Hippocampal formation (tissue), 2 donors: Measurements from ENCODE around the gene STARD5.

Experiments
- DNase-seq, 2 donors: peaks; one replicate each; lab custom pipeline; 2025; lab: John Stamatoyannopoulos, UW

The STARD5 gene

DNA sequence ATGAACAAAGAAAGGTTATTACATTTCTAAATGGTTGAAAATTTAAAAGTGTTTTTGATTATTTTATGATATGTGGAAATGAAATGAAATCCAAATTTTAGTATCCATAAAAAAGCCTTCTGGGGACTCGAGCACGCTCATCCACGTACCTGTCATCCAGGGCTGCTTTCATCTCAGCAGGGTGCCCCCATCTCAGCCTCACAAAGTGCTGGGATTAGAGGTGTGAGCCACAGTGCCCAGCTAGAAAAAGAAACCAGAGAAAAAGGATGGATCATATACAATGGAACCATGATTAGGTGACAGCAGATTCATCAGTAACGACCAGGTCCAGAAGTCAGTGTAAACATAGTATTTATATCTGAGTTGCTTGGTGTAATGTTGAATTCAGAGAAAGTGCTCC, 49.7 kb downstream of the STARD5 start:
- DNase-seq, result no peak

DNA sequence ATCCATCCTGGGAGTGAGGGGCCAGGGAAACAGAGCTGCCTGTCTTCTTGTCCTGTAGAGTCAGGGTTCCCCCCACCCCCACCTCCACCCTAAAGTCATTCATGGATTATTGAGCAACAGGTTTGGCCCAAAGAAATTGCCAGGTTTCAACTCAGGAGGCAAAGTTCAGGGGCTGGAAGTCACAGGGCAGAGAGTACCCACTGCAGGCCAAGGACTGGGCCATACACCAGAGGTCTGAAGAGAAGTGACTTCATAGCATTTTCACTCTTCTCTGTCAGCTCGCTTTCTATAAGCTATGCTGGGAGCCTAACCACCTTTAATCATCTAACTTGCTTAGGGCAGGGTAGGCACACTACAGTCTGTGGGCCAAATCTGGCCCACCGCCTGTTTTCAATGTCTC, 50.1 kb downstream of the STARD5 start:
- no peak for DNase-seq

DNA sequence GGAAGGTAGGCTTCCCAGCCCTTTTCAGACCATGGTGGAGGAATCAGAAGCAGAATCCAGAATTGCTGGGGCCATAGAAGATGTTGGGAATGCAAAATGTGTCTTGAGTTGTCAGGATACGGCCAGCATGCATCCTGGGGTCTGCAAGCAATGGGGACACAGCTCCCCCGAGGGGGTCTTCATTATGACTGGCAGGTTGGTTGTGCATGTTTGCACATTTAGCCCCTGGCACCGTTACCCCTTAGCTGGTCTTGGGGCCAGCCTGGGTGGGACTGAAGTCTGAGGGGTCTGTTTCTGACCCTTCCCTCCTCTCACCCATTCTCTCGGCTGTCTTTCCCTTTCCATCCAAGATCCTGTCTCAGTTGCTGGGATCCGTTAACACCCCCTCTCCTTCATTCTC, 50.7 kb downstream of the STARD5 start:
- DNase-seq, result no peak

DNA sequence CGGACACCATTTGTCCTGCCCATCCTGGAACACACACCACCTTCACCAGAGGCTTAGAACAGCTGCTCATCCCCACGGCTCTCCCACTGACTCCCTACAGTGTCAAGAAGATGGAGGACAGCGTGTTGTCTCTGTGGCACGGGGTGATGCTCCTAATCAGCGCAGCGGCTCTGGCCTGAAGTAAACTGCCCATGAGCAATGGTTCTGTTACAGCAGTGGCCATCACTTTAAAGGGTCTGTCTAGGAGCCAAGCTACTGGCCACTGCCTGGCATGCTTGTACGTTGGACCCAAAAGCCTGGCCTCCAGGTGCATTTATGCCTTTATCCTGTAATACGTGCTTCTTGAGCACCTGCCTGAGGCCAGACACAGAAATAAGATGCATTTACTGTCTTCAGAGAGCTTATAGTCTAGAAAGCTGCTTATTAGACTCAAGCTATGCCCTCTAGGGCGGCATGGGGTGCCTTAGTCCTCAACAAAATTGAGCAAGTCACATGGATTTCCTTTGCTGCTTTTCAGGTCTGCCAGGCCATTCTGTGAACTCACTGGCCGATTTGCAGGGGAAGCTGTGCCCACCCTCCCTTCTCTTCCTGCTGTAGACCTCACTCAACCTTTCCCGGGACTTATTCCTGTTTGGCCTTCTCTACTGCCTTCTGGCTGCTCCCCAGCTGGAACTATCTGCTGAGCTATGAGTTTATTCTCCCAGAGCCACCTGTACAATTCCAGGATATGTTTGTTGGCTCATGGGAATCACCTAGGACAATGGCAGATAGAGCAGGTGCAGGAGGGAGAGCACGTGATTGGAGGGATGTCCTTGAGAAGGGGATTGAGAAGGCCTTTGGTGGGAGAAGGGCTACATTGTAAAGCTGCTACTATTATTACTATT, 51.9 kb downstream of the STARD5 start:
- no peak for DNase-seq

DNA sequence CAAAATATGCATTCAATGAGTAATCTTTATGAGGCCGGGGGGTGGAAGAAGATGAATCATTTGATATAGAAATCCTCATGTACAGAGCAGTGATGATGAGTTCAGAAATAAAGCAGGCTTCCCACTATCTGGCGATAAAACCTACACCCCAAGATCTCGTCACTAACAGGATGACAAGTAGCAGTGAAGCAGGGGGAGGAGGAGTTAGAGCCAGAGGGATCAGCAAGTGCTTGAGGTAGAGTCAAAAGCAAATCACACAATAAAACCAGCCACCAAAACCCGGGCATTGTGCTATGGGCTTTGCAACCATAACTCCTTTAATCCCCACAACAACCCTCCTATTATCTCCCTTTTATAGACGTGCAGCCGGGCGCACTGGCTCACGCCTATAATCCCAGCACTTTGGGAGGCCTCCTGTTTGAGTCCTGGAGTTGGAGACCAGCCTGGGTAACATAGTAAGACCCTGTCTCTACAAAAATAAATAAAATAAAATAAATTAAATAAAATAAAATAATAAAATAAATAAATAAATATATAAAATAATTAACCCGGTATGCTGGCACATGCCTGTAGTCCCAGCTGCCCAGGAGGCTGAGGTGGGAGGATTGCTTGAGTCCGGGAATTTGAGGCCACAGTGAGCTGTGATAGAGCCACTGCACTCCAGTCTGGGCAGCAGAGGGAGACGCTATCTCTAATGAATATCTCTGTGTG, 53.0 kb downstream of the STARD5 start:
- DNase-seq, result no peak

DNA sequence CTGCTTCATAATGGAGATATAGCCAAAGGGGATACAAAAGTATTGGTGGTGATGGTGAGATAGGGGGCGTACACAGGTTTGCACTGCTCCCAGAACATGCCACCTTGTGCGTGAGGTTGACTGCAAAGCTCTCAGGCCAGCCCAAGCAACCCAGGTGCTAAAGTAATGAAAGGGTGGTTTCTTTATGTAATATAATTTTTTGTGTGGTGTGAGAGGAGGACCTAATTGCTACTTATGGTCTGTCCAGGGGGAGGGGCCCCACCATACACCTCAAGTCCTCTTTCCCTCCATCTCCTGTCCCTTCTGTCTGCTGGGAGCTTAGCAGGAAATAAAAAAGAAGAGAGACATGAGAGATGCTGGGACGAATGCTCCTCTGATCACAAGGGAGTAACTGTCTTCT, 53.8 kb downstream of the STARD5 start:
- no peak for DNase-seq

DNA sequence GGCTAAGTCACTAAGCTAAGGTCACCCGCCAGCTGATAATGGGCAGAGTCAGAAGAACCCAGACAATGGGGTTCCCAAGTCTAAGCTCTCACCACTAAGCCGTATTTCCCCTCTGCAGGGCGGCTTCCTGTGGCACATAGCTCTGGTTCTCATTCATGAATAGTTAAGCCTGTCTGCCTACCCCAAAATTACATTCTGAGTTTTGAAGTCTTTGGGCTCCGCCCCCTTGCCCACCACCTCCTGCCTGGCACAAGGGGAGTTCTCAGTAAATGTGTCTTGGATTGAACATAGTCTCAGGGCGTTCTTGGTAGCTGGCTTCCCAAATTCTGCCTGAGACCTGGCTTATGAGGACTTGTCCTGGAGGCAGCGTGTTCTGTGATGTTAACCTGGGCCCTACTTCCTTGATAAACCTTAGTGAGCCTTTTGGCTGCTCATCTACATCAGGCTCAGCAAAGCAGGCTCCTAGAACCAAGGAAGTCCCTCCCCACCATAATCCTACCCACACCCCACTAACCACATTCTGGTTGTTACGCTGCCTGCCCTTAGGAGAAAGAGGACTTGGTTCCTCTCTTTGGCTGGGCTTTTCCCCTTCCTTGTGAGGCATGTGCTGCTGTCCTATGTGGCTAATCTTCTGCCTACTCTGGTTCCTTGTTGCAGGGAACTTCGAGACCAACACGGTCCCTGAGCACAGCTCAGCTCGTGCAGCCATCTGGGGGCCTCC, 54.9 kb downstream of the STARD5 start:
- no peak for DNase-seq

DNA sequence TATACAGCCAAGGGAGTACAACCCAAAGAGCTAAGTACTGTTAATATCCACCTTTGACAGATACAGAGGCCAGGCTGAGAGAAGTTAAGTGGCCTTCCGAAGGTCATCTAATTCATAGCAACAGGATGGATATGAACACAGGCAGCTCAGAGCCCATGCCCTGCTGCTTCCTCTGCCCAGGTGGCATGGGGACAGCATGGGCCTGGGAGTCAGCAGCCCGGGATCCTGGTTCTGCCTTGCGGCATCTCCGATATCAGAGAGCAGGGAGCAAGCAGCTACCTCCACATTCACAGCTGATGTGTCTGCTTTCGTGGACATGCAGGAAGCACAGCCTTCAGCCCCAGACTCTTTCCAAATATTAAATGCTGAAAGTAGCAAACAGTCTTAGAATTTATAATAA, 55.6 kb downstream of the STARD5 start:
- DNase-seq, result no peak

DNA sequence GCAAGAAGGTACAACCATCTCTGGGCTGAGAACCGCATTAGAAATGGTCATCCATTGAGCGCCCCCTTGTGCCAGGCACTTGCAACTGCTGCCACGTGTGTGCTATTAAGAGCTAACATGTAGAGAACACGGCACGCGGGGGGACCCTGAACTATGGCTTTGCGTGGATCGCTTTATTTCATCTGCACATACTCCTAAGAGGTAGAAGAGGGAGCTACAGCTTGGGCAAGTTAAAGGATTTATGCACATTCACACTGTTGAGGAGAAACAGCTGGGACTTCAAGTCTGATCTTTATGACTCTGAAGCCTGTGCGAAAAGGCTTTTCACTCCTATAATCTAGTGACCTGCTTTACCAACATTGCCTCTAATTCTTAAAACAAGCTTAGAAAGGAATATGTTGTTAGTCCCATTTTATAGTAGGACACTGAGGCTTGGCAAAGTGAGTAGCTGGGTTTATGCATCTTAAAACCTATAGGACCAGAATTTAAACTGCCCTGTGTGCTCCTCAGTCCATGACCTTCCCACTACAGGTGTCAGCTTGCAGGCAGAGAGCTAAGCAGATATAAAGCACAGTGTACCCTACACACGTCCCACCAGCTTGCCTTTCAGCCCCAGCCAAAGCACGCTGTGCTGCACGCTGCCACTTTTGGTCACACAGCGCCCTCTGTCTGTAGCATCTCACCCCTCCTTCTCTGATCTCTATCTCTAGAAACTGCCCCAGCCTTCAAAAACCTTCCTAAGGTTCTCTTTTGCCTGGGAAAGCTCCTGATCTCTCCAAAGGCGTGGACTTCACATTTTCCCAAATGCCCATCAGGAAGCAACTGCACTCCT, 57.8 kb downstream of the STARD5 start:
- peak; percentile 60 to 72 for DNase-seq

DNA sequence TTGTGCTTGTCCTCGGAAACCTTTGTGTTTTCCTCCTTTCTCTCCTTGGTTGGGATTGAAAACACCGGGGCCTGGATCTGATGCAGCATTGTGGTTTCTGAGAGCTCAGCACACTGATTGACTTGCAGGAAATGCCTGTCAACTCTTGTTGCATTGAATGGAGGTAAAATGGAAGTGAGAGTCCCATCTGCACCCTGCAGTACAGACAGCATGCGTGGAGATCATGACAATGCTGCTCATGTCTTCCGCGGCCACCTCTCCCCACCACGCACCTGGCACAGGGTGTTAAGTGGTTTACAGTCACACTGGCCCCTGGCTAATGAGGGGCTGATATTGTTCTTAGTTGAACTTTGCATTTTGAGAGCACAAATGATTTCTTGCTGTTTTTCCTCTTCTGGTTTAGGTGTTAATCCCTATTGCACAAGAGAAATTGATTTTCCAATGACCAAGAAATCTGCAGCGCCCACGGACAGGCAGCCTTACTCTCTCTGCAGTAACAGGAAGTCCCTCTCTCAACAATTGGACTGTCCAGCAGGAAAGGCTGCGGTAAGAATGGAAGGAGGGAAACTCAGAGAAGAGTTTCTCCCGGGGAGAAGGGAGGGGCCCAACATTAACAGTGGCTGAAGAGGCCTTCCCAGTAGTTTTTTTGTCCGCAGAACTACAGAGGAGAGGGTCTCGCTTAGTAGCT, 58.5 kb downstream of the STARD5 start:
- DNase-seq, result no peak

DNA sequence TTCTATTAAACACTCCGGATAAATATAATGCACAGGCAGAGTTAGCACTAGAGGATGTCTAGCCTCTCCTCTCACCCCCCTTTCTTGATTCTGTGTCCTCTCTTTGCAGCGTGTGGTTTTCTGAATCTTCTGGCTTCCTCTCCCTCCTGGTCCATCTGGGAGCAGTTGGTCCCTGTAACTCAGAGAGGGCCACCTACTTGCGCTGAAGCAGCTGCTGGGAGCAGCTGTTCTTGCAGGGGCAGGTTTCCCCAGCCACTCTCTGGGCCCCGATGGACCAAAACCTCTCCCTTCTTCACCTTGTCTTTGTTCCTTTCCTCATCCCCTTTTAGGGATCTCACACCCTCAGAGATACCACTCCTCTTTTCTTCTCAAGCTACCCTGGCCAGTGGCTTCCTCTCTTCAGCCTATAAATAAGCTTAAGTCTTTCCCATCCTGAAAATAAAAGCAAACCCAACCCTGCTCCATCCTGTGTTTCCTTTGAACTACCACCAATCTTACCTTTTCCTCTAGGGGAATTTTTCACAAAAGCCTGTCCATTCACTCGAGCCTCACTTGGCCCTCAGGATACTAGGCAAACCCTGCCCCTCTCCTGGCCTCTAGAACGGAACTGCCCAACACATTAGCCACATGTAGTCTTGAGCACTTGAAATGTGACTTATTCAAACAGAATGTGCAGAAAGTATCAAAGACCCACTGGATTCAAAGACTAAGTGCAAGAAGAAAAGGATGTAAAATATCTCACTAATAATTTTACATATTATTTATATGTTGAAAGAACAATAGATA, 59.7 kb downstream of the STARD5 start:
- DNase-seq, result no peak

DNA sequence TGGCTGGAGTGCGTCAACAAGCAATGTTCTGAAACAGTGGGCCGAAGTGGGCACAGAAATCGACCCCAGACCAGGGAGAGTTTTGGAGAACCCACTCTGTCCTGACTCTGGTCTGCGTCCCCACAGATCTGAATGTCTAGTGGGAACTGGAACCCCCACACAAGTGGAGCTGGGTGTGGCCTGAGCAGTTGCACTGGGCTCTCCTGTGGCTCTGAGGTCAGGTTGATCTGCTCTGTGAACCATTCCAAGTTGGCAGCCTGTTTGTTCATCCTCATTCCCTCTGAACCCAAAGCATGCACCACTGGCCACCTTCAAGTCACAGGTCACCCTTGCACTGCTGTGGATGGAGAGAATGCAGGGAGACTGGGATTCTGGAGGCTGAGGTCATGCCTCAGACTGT, 60.5 kb downstream of the STARD5 start:
- DNase-seq, result no peak

DNA sequence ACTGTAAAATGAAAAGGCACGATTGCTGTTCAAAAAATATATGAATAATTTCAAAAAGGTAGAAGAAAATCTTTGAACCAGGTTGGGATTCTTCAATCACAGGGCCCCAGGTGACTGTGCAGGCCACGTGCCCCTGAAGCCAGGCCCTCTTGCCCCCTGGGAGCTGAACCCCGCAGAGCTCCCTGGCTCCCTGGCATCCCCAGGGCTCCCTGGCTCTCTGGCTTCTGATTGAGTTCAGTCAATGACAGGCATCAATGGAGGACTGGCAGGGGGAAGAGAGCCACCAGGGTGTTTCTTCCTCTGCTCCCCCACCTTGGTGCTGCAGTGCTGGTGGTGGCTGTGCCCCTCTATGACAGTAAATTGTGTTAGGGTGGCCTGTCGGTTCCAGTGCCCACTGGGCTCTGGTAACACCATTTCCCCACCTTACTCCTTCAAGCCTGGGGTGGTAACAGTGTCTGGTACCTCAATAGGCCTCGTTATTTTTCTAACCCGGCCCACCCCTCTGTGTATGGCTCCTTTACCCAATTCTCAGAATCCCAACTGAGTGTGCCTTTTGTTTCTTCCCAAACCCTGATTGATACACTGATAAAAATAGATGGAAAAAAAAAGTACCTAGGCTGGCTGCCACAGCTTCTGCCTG, 62.6 kb downstream of the STARD5 start:
- DNase-seq, result no peak

DNA sequence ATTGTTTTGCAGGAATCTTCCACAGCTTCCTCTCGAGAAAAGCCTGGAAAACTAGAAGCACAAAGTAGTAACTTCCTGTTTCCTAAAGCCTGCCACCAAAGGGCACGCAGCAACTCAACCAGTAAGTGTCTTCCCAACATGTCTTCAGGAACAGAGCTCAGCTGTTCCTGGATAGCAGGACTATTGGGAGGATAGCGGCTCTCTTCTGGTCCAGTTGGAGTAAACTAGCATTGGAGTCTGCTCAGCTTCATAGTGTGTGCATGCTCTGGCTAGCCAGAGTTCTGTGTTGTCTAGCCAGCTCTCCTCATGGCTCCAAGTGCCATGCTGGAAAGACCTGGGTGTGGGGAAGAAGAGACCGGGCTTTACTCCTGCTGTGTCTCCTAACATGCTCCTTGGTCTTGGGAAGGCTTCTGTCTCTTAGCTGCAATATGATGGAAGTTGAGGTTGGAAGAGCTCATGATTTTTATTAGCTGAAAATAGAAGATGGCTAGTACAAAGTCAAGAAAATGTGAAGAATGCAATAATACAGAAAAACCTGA, 64.1 kb downstream of the STARD5 start:
- no peak for DNase-seq
